Activated CD4-positive, alpha-beta T cell treated with anti-CD3 and anti-CD28 coated beads for 36 hours (primary cell): ENCODE results near the gene ADGRD2. TPM values are rescaled to one million over a fixed set of nuclear protein-coding genes. Genes with fewer than 3 reads are reported as not detected.

Experiments
- ATAC-seq: fragments of 200-7000 bp; cut with Tn5 transposase; one replicate; pipeline ENCODE4 v1.10.0; 2021; ENCODE audit warnings: mild to moderate bottlenecking, moderate library complexity
- CTCF ChIA-PET: fragments of 350-600 bp; sonication (Branson Sonifier 250); formaldehyde crosslinking; loops from one replicate; lab custom pipeline; 2021; ENCODE audit warnings: antibody characterized with exemption; lab: Charles Lee
- POLR2A ChIA-PET: fragments of 350-600 bp; sonication (Branson Sonifier 250); formaldehyde crosslinking; loops from one replicate; lab custom pipeline; 2021; ENCODE audit warnings: antibody characterized with exemption, inconsistent platforms; lab: Charles Lee
- DNase-seq: peaks from one replicate; pipeline ENCODE4 v3.0.0-alpha.2; 2020
- H3K27ac Mint-ChIP-seq: one replicate; pipeline ENCODE4 v1.8.0; 2021; ENCODE audit warnings: mixed read lengths
- H3K27me3 Mint-ChIP-seq: one replicate; pipeline ENCODE4 v1.8.0; 2021; ENCODE audit warnings: mixed read lengths
- H3K36me3 Mint-ChIP-seq: one replicate; pipeline ENCODE4 v1.8.0; 2021; ENCODE audit warnings: low read depth, mixed read lengths
- H3K4me1 Mint-ChIP-seq: one replicate; pipeline ENCODE4 v1.8.0; 2021; ENCODE audit warnings: mixed read lengths
- H3K4me3 Mint-ChIP-seq: one replicate; pipeline ENCODE4 v1.8.0; 2021; ENCODE audit warnings: mild to moderate bottlenecking, moderate library complexity, mixed read lengths
- H3K9me3 Mint-ChIP-seq: one replicate; pipeline ENCODE4 v1.8.0; 2021; ENCODE audit warnings: low read depth, mixed read lengths
- intact Hi-C, 2 experiments: fragments of 100-400 bp; cut with DNase I in 1 of 2; cut with micrococcal nuclease in 1 of 2; formaldehyde crosslinking; loops; one replicate each; pipeline versions ENCODE4 v1.14.2 to v1.15.1; 2022 to 2024; cut with DNase I, micrococcal nuclease
- total RNA-seq, 2 experiments: library from RNA; stranded (reverse); gene quantifications; one replicate each; pipeline ENCODE4 v1.2.3, GENCODE V29; 2021

The ADGRD2 gene
- total RNA-seq, 2 experiments from 2014 or later: not detected

DNA sequence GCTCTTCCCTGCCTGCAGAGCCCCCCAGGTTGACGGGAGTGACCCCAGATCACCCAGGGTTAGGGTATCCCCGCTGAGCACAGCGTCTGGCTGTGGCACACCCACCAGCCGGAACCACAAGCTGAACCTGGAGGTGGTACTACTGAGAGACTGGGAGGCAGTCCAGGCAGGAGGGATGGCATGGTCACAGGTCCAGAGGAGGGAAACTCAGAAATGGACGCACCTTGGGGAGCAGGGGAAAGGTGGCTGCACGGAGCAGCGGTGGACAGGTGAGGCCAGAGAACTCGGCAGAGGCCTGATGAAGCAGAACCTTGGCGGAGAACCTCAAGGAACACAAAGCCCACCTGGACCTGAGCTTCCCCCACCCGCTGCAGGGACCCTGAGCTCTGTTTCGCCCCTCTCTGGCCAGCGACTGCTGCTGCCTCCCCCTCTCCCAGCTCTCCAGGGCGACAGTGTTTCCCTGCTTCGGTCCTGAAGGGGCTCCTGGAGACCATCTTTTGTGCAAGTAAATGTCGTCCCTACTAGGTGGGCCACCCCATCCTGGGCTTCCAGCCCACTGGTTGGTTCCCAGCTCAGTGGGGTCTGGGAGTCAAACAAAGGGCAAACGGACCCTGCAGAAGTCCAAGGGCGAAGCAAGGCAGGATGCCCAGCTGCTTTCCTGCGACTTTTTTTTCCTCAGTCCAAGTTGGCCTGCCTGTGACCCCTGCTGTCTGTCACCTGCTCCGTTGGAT, 845 bp downstream of the ADGRD2 start:
- no peak overlapping the region for H3K27ac Mint-ChIP-seq
- peaks cover 27% of the 10 kb centered on the region for H3K27me3 Mint-ChIP-seq
- POLR2A ChIA-PET: no interaction called here
- no peak for ATAC-seq
- CTCF ChIA-PET: no interaction called here
- no peak overlapping the region for H3K4me3 Mint-ChIP-seq
- DNase-seq: no peak
- no peaks in the 10 kb centered on the region for H3K4me1 Mint-ChIP-seq
- H3K9me3 Mint-ChIP-seq: no peaks in the 10 kb centered on the region
- H3K36me3 Mint-ChIP-seq: no peaks in the 10 kb centered on the region
- intact Hi-C loops: no loop called here

DNA sequence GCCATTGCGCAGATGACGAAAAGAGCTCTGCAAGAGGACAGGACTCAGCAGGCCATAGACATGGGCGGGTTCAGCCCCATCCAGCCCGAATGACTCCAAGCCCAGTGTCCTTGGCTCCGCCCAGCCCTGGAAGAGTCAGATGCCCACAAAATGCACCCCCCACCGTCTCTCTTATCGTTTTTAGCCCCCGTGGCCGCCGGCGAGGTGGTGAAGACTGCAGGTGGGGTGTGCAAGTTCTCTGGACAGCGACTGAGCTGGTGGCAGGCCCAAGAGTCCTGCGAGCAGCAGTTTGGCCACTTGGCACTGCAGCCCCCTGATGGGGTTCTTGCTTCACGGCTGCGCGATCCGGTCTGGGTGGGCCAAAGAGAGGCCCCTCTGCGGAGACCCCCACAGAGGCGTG, 2.1 kb downstream of the ADGRD2 start:
- peaks cover 27% of the 10 kb centered on the region for H3K27me3 Mint-ChIP-seq
- intact Hi-C loops: no loop called here
- H3K36me3 Mint-ChIP-seq: no peaks in the 10 kb centered on the region
- CTCF ChIA-PET: interaction anchor here (0.6 kb wide), 1 partner anchor 895 kb away, joined by 3 read pairs; no protein-coding TSS in a partner anchor
- H3K4me3 Mint-ChIP-seq: no peak overlapping the region
- H3K4me1 Mint-ChIP-seq: no peaks in the 10 kb centered on the region
- POLR2A ChIA-PET: no interaction called here
- no peak overlapping the region for H3K27ac Mint-ChIP-seq
- ATAC-seq (no peak), DNase-seq (no peak)
- no peaks in the 10 kb centered on the region for H3K9me3 Mint-ChIP-seq

DNA sequence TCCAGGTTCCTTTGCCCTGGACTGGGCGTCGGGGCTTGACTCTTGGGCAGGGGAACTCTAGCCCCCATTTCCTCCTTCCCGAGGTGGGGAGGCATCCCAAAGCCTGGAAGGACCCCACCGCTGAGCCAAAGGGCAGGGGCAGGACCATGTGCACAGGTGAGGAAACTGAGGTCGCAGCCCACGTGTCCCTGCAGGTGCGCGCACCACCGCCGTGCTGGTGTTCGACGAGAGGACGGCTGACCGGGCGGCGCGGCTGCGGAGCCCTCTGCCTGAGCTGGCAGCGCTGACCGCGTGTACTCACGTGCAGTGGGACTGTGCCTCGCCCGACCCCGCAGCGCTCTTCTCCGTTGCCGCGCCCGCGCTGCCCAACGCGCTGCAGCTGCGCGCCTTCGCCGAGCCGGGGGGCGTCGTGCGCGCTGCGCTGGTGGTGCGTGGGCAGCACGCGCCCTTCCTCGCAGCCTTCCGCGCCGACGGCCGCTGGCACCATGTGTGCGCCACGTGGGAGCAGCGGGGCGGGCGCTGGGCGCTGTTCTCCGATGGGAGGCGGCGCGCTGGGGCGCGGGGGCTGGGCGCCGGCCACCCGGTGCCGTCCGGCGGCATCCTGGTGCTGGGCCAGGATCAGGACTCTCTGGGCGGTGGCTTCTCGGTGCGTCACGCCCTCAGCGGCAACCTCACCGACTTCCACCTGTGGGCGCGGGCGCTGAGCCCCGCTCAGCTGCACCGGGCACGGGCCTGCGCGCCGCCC, 2.8 kb downstream of the ADGRD2 start:
- Mint-ChIP-seq H3K27me3 (peaks cover 27% of the 10 kb centered on the region), H3K36me3 (no peaks in the 10 kb centered on the region), H3K4me3 (no peak overlapping the region), H3K27ac (no peak overlapping the region), H3K9me3 (no peaks in the 10 kb centered on the region), H3K4me1 (no peaks in the 10 kb centered on the region)
- DNase-seq: no peak
- ChIA-PET CTCF (interaction anchor here (0.6 kb wide), 1 partner anchor 896 kb away, joined by 3 read pairs; no protein-coding TSS in a partner anchor), POLR2A (no interaction called here)
- ATAC-seq: no peak
- intact Hi-C loops: no loop called here

DNA sequence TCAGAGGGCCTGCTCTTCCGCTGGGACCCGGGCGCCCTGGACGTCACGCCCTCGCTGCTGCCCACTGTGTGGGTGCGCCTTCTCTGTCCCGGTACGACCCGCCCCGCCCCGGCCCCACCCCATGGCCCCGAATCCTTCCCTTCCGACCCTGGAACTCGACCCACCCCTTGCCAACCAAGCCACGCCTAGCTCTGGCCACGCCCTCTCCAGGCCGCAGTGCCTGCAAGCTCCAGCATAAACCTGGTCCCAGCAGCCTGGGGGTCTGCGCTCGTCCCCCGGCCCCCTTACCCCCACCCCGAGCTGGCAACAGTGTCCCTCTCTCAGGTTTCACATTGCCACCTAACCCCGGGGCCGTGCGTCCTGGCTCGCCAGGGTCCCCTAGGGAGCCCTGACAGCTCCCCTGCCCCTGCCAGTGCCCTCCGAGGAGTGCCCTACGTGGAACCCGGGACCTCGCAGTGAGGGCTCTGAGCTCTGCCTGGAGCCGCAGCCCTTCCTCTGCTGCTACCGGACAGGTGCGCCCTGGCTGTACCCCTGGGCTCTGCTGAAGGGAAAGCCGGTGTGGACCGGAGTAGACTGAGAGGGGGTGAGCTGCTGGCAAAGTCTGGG, 3.4 kb downstream of the ADGRD2 start:
- Mint-ChIP-seq H3K27ac (no peak overlapping the region), H3K4me3 (no peak overlapping the region), H3K27me3 (peaks cover 27% of the 10 kb centered on the region), H3K36me3 (no peaks in the 10 kb centered on the region), H3K9me3 (no peaks in the 10 kb centered on the region), H3K4me1 (no peaks in the 10 kb centered on the region)
- ChIA-PET CTCF (no interaction called here), POLR2A (no interaction called here)
- DNase-seq (no peak), ATAC-seq (no peak)
- intact Hi-C loops: no loop called here

DNA sequence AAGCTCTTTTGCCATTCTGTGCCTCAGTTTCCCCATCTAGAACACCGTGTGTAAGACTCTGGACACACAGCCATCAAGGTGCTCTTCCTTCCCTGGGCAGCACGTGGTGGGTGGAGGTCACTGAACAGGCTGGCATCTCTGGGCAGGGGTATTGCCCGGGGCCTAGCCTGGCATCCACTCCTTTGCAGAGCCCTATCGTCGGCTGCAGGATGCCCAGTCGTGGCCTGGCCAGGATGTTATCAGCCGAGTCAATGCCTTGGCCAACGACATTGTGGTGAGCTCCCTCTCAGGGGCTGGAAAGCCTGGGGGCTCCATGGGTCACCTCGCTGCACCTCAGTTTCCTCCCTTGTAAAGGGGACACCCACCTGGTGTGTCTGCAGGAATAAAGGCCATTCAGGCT, 4.0 kb downstream of the ADGRD2 start:
- no peaks in the 10 kb centered on the region for H3K36me3 Mint-ChIP-seq
- H3K27me3 Mint-ChIP-seq: peaks cover 27% of the 10 kb centered on the region
- H3K4me3 Mint-ChIP-seq: no peak overlapping the region
- no peaks in the 10 kb centered on the region for H3K9me3 Mint-ChIP-seq
- no peaks in the 10 kb centered on the region for H3K4me1 Mint-ChIP-seq
- ChIA-PET POLR2A (no interaction called here), CTCF (no interaction called here)
- ATAC-seq: no peak
- H3K27ac Mint-ChIP-seq: no peak overlapping the region
- intact Hi-C loops: no loop called here
- no peak for DNase-seq

DNA sequence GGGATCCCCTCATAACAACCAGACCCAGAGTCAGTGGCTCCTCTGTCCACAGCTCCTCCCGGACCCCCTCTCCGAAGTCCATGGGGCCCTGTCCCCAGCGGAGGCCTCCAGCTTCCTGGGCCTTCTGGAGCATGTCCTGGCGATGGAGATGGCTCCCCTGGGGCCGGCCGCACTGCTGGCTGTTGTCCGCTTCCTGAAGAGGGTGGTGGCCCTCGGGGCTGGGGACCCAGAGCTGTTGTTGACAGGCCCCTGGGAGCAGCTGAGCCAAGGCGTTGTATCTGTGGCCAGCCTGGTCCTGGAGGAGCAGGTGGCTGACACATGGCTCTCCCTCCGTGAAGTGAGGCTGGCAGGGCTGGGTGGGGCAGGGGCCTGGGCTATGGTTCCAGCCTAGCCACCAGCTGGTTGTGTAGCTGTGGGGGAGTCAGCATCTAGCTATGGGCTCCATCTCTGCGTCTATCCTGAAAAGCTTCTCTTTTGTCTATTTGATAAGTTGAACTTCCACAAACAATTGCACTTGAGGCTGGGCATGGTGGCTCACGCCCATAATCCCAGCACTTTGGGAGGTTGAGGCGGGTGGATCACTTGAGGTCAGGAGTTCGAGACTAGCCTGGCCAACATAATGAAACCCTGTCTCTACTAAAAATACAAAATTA, 4.7 kb downstream of the ADGRD2 start:
- Mint-ChIP-seq H3K36me3 (no peaks in the 10 kb centered on the region), H3K27me3 (peaks cover 24% of the 10 kb centered on the region), H3K9me3 (no peaks in the 10 kb centered on the region), H3K27ac (no peak overlapping the region), H3K4me1 (no peaks in the 10 kb centered on the region), H3K4me3 (no peak overlapping the region)
- ChIA-PET POLR2A (no interaction called here), CTCF (no interaction called here)
- ATAC-seq: no peak
- intact Hi-C loops: no loop called here
- DNase-seq: no peak

DNA sequence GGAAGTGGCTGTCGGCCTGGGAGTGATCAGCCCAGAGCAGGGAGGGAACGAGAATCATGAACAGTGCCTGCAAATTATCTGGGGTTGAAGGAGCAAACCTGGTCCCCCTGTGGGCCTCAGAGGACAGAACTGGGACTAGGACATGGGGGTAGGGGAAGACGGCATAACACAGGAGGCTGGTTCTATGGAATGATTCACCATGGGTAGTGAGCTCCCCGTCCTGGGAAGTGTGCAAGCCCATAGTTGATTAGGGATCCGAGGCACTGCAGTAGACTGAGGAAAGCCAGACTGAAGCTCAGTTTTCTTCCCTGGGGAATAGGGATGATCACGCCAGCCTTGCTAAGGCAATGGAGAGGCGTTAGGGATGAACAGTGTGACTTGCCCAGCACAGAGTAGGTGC, 5.6 kb downstream of the ADGRD2 start:
- H3K36me3 Mint-ChIP-seq: no peaks in the 10 kb centered on the region
- H3K27me3 Mint-ChIP-seq: peaks cover 18% of the 10 kb centered on the region
- no peaks in the 10 kb centered on the region for H3K4me1 Mint-ChIP-seq
- intact Hi-C loops: no loop called here
- DNase-seq (no peak), ATAC-seq (no peak)
- POLR2A ChIA-PET: no interaction called here
- CTCF ChIA-PET: no interaction called here
- no peaks in the 10 kb centered on the region for H3K9me3 Mint-ChIP-seq
- no peak overlapping the region for H3K27ac Mint-ChIP-seq
- no peak overlapping the region for H3K4me3 Mint-ChIP-seq

DNA sequence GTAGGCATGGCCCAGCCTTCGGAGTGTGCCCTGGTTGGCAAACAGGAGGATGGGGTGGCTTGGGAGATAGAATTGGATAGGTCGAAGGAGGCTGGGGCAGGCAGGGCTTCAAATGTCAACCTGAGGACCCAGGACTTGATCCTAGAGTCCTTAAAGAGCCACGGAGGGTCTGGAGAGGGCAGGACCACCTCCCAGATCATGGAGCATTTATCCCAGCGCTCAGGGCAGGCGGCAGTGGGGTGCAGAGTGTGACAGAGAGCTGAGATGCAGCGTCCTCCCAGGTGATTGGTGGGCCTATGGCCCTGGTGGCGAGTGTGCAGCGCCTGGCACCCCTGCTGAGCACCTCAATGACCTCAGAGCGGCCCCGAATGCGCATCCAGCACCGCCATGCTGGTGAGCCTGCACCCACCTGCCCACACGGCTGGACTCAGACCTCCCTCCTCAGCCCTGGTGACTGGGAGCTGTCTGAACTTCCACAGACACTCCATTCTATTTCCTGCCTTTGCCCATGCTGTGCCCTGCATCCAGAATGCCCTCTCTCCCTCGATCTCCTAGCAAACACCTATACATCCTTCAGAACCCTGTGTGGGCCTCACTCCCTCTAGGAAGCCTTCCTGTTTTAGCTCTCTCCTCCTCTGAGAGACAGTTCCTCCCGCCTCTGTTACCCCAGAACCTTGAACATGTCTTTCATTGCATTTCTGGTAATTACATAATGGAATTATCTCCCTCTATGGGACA, 6.3 kb downstream of the ADGRD2 start:
- ChIA-PET POLR2A (no interaction called here), CTCF (interaction anchor here (1.0 kb wide), 1 partner anchor 38 kb away, joined by 5 read pairs; no protein-coding TSS in a partner anchor)
- H3K4me3 Mint-ChIP-seq: no peak overlapping the region
- H3K27me3 Mint-ChIP-seq: peaks cover 13% of the 10 kb centered on the region
- intact Hi-C loops: no loop called here
- H3K27ac Mint-ChIP-seq: no peak overlapping the region
- no peak for DNase-seq
- no peaks in the 10 kb centered on the region for H3K9me3 Mint-ChIP-seq
- no peak for ATAC-seq
- H3K36me3 Mint-ChIP-seq: no peaks in the 10 kb centered on the region
- H3K4me1 Mint-ChIP-seq: no peaks in the 10 kb centered on the region

DNA sequence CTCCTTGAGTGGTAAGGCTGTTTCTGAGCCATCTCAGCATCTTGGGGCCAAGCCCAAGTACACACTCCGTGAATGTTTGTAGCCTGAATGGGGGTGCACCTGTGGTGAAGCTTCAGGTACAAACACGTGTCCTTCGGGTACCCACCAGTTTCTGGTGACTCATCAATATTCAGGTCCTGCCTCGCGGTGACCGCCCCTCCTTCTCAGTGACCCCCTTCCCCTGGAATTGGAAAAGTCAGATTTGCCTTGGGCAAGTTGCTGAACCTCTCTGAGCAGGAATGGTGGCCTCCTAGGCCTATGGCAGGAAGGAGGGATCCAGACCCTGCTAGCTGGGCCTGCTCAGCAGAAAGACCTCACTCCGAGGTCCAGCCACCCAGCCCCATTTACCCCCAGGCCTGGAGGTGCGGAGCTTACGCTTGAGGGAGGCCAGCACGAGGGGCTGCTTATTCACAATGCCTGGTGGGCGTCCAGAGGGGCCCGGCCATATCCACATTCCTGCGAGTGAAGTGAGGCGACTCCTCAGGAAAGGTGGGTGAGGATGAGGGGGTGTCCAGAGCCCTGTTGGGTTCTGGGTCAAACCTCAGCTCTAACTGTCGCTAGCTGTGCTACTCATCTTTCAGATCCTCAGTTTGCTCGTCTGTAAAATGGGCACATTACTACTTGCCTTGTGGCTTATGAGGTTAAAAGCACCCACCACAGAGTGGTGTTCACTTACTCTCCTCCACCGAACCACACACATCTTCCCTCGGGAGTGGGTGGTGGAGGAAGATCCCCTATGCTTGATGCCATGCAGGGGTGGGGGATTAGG, 7.0 kb downstream of the ADGRD2 start:
- DNase-seq: no peak
- Mint-ChIP-seq H3K36me3 (no peaks in the 10 kb centered on the region), H3K9me3 (no peaks in the 10 kb centered on the region), H3K4me3 (no peak overlapping the region), H3K27ac (no peak overlapping the region), H3K4me1 (no peaks in the 10 kb centered on the region), H3K27me3 (peaks cover 8% of the 10 kb centered on the region)
- no peak for ATAC-seq
- ChIA-PET CTCF (interaction anchor here (1.0 kb wide), 1 partner anchor 39 kb away, joined by 5 read pairs; no protein-coding TSS in a partner anchor), POLR2A (no interaction called here)
- intact Hi-C loops: no loop called here

DNA sequence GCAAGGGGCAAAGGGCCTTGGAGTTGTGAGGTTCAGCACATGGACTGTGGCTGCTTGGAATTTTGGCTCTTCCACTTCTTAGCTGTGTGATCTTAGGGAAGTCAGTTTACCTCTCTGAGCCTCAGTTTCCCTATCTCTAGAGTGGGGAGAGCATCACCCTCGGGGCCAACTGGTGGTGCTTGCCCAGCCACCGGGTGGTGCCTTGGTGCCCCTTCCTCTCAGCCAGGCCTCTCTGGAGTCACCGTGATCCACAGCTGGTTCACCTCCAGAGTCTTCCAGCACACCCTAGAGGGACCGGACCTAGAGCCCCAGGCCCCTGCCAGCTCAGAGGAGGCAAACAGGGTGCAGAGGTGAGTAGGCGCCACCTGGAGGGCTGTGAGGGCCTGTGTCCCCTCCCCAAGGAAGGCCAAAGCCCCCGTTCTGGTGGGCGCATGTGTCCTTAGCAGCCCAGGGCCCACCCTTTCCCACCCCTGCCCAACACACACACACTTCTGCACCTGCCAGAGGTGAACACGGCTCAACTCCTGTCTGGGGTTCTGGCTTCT, 7.7 kb downstream of the ADGRD2 start:
- DNase-seq: no peak
- no peaks in the 10 kb centered on the region for H3K4me1 Mint-ChIP-seq
- ChIA-PET CTCF (interaction anchor here (1.0 kb wide), 1 partner anchor 39 kb away, joined by 5 read pairs; no protein-coding TSS in a partner anchor), POLR2A (no interaction called here)
- ATAC-seq: no peak
- H3K36me3 Mint-ChIP-seq: no peaks in the 10 kb centered on the region
- intact Hi-C loops: no loop called here
- H3K27ac Mint-ChIP-seq: no peak overlapping the region
- H3K9me3 Mint-ChIP-seq: no peaks in the 10 kb centered on the region
- no peak overlapping the region for H3K4me3 Mint-ChIP-seq
- peaks cover 2% of the 10 kb centered on the region for H3K27me3 Mint-ChIP-seq
